MV-4-11 (cell line): ENCODE measurements around the gene CTXND1.

ENCODE experiments used
- DNase-seq: peaks from one replicate; lab custom pipeline; 2025; lab: John Stamatoyannopoulos, UW

The CTXND1 gene

DNA sequence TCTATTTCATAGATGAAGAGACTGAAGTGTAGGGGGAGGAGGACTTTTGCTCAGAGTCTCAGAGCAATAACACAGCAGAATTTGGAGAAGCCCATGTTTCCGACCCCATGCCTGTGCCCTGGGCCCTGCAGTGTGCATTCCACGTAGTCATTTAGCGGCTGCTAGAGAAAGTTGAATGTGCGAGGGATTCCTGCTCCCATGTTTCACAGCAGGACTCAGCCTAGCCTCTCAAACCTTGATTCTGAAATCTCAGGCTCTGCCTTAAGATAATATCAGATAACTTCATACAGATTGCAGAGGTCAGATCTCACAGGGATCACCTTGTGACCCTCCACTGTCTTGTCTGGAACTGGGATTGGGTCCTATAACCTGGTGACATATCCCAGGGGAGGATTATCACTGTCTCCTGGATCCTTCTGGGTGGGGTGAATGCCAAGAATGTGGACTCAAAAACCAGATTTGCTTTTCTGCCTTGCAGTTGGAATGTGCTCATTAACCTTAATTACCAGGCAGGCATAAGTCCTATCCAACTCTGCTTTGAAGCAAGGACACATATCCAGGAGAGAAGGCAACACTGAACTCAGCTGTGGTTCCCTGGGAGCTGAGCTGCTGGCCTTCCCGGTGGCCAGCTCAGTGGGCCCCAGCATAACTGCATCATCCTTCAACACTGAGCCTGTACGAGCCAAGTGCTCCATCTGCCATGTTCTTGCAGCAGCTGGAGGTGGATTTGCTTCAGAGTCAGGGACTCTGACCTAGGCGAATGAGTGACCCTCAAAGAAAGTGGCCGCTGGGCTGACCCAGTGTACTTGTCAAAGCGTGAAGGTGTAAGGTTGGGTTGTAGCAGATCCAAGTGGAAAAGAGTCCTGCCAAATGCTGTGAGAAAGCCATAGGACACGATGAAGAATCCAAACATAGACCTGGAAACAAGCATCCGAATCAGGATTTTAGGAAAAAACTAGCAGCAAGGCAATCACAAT lies 43.0 kb downstream of the CTXND1 start:
- DNase-seq: no peak

DNA sequence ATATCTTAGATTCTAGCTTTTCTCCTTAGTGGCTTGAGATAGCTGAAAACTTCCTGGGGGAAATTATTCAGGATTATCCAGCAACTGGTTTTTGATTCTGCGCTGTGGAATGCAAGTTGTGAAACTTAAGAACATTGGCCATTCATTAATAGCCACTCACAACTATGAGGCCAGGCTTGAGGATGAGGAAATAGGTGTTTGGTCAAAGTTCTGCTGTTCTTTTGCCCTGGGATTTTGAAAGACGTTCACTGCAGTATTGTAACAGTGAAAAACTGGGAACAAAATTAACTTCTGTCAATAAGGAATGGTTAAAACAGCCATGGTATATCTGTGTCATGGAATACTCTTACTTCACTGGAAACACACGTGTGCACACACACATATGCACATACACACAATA lies 44.1 kb downstream of the CTXND1 start:
- no peak for DNase-seq

DNA sequence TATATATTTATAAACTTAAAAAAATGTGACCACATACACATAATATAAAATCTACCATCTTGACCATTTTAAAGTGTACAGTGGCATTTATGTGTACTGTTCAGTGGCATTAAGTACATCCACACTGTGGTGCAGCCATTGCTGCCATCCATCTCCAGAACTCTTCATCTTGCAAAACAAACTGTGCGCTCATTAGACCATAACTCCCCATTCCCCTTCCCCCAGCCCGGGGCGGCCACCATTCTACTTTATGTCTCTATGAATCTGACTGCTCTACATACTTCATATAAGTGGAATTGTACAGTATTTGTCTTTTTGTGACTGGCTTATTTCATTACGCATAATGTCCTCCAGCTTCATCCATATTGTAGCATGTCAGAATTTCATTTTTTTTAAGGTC lies 47.8 kb downstream of the CTXND1 start:
- DNase-seq: no peak

DNA sequence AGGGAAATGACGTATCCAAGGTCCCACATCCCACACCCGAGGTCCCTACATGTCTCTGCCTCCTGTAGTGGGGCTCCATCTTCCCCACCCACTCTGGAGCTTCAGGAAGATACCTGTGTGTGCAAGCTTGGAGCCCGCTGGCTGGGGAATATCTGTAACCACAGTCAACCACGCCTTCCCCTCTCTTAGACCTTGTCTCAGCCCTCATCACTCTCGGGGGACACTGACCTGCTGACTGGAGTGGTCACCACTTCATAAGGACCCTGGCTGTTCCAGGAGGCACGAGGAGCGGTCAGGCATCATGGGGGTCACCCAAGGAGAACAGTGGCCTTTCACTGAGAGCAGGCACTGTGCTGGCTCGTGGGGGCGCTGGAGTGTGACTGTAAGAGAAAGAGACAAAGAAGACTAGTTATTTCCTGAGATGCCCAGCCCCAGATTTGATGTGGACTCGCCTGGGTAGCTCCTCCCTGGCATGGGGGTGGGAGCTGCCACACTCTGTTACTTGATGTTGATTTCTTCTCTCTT lies 48.6 kb downstream of the CTXND1 start:
- no peak for DNase-seq

DNA sequence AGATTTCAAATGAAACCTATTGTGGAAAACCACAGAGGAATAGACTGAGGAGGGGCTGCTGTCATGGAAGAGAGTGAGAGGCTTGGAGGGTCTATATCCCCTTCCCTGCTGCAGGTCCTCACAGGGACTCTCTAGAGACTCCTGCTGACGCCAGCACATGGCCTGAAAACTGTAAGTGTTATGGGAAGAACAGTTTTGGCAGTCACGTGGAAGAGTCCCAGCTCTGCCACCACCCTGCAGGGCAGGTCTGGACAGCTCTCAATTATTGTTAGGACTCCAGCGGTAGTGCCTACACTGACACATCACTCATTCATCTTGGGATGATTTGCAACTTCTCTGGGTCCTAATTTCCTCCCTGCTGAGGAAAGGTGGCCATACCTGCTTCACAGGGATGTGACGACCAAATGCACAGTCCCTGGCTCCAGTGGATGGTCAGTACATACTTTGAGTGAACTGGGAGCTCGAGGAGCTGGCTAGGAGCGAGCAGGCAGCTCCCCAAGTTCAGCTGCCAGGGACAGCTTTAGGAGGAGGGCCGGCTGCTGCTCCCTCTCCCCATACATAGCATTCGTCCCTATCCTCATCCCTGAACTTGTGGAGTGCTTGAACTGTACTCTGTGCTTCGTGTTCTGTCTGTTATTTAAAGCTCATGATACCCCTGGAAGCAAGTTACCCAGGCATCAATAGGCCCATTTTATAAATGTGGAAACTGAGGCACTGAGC lies 49.2 kb downstream of the CTXND1 start:
- DNase-seq: no peak

DNA sequence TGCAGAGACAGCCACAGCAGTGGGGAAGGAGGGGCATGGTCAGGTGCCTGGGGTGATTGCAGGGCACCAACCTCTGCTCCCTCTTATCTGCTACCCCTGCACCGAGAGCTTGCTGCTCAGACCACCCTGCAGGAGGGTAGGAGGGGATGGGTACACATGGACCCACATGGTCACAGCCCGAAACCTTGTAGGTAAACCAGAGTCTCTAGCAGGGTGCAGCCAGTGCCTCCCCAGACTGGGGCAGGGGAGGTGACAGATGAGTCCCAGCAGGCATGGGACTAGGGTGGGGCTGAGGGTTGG lies 50.0 kb downstream of the CTXND1 start:
- no peak for DNase-seq

DNA sequence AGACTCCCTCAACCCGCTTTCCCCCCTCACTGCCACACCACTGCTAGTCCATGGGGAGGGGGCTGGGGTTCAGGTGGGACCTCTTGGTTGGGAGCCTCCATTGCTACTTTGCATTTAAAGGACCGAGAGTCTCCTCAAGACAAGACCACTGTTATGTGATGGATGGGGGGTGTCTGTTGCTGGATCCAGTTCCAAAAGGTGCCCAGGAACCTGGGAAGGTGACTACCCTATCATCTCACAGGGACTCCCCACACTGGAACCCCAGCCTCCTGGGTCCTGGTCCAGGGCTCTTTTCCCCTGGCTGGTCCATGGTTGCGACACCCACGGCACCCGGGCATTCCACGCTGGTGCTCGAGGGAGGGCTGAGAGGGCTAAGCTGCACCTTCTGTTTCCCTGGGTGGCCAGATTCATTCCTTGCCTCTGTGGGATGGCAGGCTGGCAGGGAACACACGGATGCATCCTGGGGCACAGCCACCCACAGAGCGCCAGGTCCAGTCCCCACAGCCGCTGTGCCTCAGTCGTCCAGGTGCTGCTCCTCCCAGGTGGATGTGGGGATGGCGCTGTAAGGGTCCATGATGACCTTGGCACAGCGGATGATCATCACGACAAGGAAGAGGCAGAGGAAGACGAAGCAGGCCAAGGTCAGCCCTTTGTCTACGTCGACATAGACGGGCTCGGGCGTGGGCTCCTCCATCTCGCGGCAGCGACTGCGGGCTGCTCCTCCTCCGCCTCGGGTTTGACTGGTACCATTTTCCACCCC lies 50.6 kb downstream of the CTXND1 start:
- no peak for DNase-seq

DNA sequence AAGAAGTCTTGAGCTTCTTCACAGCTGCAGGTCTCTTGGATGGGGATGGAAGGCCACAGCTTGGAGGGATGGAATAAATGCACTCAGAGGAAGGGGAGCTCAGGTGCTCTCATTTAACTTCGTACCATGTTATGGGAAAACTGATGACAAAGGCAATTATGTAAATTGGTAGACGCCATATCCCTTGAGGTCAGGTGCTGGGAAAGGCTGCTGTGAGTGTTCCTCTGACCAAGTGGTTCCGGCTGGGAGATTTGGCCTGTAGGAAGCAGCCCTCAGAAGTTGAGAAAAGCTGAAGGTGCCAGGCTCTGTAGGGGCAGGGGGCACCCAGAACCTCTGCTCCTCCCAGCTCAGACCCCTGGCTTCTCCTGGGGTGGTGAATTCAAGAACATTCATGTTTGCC lies 52.1 kb downstream of the CTXND1 start:
- no peak for DNase-seq

DNA sequence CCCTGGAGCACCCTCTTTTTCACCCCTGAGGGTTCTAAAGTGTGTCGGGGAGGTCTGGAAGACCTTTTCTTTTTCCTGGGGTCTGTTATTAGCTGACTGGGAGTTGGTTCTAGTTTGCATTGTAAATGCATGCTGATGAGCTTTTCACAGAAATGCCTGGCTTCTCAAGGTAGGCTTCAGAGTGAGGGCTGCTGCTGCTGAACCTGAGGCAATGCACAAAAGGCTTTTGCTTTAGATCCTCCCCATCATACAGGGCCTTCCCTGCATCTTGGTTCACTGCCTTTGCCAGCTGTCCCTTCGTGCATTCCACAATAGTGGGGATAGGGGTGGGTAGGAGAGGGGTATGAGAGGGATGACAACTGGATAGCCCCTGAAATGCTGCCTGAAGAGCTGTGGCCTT lies 52.6 kb downstream of the CTXND1 start:
- DNase-seq: no peak

DNA sequence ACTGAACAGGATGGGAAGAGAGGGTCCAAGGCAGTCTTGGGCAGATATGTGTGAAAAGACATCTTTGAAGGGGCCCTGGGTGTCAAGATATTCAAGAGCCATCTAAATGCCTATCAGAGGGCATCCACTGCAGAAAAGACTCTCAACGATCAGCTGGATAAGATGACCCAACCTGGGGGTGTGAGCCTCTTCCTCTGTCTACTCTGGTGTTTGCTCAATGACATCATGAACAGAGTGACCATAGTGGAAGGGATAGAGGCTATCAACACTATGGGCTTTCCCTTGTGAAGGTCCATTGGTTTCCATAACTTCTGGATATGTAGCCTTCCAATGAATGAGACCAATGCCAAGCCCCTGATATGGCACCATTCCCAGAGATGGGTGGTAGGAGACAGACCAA lies 57.1 kb downstream of the CTXND1 start:
- DNase-seq: no peak

DNA sequence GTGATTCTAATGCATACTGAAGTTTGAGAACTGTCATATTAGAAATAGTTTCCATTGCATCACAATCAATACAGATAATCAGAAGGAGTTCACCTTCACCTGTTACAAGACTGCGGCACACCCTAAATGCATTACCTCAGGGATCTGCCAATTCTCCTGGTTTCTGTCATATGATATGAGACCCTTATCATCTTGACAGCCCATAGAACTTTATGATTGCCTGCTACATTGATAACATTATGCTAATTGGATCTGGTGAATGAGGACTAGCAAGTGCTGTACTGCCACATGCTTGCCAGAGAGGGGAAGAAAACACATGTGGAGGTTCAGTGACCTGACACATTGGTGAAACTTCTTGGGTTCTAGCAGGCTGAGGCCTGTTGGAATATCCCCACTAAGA lies 57.8 kb downstream of the CTXND1 start:
- no peak for DNase-seq

DNA sequence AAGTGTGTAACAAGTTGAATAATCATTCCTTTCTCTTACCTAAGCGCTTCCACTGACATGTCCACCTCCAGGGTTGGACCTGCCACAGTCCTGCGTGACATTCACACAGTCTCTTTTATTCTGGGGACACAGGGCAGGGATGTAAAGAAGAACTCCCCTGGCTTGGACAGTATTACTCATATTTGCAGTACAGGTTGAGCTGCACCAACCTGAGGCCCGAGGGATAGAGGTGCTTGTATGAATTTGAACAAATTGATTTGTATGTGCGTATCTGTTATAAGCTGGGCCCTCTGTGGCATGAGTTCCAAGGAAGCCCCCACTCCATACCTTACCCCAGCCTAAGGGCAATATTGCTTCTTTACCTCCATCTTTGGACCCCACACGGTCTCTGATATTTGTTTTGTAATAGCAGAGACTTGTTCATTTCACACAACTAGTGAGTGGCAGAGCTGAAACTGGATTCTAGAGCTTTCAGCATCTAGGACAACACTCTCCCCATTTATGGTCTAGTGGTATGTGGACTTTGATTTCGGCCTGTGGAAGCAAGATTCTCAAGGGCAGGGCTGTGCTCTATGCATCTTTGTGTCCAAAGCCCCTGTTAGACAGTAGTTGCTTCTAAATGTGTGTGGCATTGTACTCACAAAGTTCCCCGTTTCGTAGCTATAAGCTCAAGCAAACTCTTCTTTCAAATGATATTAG lies 60.0 kb downstream of the CTXND1 start:
- DNase-seq: no peak

DNA sequence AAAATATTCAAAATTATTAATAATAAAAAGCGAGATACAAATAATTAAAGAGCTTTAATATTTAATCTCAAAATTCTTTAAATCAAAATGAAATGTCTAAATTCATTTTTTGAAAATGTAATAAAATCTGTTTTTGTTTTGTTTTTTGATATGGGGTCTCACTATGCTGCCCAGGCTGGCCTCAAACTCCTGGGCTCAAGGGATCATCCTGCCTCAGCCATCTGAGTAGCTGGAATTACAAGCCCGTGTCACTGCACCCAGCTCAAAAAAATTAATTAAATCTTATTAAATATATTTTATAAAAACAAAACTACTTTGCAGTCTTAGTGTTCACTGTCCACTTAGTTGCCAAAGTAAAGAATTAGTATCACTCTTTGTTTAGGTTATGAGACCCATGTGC lies 60.8 kb downstream of the CTXND1 start:
- DNase-seq: no peak

DNA sequence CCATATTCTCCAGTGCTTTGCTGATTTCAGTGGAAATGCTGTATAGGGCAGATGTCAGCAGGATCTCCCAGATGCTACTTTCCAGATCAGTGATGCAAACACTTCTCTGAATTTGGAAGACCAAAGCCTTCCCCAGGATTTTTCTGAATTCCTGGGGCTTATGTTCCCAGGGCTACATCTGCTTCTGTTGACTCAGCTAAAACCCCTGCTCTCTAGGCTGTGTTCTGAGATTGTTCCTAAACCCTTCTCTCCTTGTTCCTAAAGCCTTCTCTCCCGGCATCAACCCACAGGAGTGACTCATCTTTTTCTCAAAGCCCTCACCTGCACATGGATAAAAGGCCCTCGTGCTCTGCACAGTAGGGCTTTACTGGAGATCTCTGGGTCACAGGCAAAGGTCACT lies 63.8 kb downstream of the CTXND1 start:
- DNase-seq: no peak

DNA sequence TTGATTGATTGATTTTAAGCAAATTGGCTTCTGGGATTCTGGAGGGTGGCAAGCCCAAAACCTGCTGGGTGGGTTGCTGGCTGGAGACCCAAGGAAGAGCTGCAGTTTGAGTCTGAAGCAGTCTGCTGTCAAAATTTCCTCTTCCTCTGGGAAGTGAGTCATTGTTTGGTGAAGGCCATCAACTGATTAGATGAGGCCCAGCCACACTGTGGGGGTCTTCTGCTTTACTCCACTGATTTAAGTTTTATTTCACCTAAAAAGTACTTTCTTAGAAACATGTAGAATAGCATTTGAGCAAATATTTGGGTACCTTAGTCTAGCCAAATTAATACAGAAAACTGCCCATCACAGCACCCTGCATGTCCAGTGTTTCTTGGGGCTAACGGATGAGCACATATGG lies 65.4 kb downstream of the CTXND1 start:
- no peak for DNase-seq

DNA sequence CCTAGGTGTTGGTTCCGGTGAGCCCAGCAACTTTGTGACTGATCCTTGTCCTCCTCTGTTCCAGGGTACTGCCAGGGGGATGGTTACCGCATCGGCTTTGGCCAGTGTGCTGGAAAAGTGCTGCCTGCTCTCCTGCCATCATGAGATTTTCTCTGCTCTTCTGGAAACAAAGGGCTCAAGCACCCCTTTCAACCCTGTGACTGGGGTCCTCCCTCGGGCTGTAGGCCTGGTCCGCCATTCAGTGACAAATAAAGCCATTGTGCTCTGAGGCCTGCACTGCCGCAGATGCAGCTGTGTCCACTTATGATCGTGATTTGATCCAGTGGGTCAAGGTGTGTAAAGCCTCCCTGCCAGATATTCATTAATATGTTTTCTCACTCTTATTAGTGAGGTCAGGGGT lies 65.9 kb downstream of the CTXND1 start:
- DNase-seq: no peak

DNA sequence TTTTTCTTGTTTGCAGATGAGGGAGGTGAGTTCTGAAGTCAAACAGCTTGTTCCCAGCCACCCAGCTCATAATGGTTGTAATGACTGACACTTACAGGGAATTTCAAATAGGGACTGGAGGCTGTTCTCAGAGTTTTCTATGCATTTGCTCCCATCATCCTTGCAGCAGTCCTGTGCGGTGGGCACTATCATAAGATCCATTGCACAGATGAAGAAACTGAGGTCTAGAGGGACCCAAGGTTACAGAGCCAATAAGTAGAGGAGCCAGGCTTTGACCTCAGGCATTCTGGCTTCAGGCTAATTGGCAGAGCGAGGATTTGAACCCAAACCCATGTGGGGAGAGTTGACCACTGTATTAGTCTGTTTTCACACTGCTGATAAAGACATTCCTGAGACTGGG lies 66.9 kb downstream of the CTXND1 start:
- DNase-seq: no peak

DNA sequence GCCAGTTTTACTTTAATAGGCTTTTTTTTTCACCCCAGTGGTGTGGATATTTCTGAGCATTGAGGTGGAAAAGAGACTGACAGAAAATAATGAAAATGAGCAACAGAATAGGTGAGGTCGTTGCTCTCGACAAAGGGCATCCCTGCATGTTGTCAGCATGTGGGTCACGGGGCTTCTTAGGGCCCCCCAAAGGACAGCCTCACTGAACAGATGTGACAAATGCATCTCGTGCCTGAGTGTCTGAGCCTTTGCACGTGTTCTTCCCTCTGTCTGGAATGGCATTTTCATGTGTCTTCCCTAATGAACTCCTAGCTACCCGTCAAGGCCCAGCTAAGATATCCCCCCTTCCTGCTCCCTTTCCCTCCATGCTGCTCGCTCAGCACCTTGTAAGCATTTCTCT lies 67.5 kb downstream of the CTXND1 start:
- DNase-seq: no peak

DNA sequence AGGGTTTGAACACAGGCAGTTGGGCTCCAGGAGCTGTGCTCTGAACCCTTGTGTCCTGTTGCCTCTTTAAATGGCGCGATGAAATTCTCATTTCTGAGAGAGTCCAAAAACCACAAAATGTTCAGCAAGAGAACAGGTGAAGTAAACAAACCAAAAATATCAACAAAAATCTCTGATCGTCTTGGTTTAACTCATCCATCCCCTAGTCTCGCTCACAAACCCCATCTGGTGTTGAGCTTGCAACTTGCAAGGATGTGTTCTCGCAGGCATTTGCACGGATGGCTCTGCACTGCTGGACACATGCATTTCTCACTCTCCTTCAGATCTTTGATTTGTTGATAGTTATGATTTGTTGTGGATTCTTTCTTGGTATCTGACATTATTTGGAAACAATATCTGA lies 68.1 kb downstream of the CTXND1 start:
- DNase-seq: no peak

DNA sequence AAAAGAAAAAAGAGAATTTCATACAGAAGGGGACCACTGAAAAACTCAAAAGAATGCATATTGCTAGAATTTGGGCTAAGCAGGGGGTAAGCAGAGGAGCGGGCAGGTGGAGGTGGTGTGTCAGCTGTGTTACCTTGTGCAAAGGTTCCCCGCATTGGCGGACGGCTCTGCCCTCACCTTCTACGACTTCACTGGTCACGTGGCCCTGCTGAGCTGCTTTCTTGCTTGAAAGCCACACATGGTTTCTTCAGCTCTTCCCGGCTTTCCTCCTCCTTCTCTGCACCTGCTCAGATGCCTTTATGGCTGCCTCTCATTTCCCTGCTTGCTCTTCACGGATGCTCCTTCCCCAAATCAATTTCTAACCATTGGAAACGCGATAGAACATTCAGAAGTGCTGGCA lies 68.7 kb downstream of the CTXND1 start:
- DNase-seq: no peak

DNA sequence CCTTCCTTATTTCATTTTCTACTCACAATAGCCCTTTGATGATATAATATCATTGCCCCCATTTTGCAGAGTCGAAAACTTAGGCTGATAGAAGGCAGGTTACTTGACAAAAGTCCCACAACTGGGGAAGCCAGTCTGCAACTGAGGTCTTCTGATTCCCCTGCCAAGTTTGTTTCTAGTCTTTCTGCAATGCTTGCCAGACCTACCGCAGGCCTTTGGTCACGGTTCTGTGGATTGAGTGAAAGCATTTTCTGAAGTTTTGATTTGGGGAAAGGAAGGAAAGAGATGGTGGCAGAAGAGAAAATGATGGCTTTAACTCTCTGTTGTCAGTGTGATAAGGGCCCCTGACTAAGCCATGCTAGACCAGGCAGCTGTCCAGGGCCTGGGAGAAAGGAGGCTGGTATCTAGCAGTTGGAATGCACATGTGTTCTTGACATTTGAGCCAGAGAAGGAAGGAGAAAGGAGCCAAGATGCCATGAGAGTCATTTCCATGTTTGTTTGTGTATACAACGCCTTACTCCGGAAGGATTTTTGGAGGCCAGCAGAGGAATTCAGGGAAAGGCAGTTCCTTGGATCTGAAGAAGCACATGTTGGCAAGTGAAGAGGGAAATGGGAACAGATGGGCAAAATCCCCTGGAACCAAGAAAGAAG lies 69.3 kb downstream of the CTXND1 start:
- no peak for DNase-seq

DNA sequence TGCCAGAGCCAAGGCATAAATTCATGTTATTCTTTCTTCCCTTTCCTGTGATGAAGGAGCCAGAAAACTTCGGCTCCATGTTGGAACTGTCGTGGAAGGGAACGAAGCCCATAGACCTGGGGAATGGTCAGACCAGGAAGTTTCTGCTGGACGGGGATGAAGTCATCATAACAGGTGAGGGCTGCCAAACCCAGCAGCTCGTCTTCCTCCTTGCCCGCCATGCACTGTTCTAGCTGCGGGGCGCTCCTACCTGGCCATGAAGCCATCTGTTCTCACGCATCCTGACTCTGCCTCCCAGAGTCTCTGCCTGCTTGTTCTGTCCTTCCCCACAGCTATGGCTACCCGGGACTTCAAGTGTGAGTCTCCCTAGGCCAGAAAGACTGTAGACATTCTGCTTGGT lies 71.0 kb downstream of the CTXND1 start:
- DNase-seq: no peak
